ENCODE data around the gene OR6X1.

Gene OR6X1

GRCh38 chr11:123754101-123754568 lies at the start of gene OR6X1:
Gene OR6X1, minus strand, starts transcription at chr11:123754518. Its CDS starts 0 bp downstream, at chr11:123754518.
- DNase-seq (ENCODE audit: low spot score) = no peak

GRCh38 chr11:123801765-123802164 lies 47.4 kb upstream of the OR6X1 start:
- DNase-seq (ENCODE audit: low spot score) = no peak

- DNase-seq (ENCODE audit: low spot score) = no peak
Observed at GRCh38 chr11:123800036-123800435, 45.7 kb upstream of the OR6X1 start.

- DNase-seq (ENCODE audit: low spot score) = no peak
Observed at GRCh38 chr11:123799438-123799837, 45.1 kb upstream of the OR6X1 start.

- no peak for DNase-seq (ENCODE audit: low spot score)
Observed at GRCh38 chr11:123798513-123799252, 44.4 kb upstream of the OR6X1 start.

GRCh38 chr11:123798079-123798478 lies 43.8 kb upstream of the OR6X1 start:
- DNase-seq (ENCODE audit: low spot score) = no peak

GRCh38 chr11:123797541-123797940 lies 43.2 kb upstream of the OR6X1 start:
- no peak for DNase-seq (ENCODE audit: low spot score)

GRCh38 chr11:123797114-123797513 lies 42.8 kb upstream of the OR6X1 start:
- DNase-seq (ENCODE audit: low spot score) = no peak

- DNase-seq (ENCODE audit: low spot score) = no peak
Observed at GRCh38 chr11:123796226-123796625, 41.9 kb upstream of the OR6X1 start.

GRCh38 chr11:123783536-123783935 lies 29.2 kb upstream of the OR6X1 start:
- no peak for DNase-seq (ENCODE audit: low spot score)

GRCh38 chr11:123778511-123778910 lies 24.2 kb upstream of the OR6X1 start:
- no peak for DNase-seq (ENCODE audit: low spot score)

- DNase-seq (ENCODE audit: low spot score) = no peak
Observed at GRCh38 chr11:123775715-123776549, 21.6 kb upstream of the OR6X1 start.

- DNase-seq (ENCODE audit: low spot score) = no peak
Observed at GRCh38 chr11:123775289-123775688, 21.0 kb upstream of the OR6X1 start.

GRCh38 chr11:123773959-123774358 lies 19.6 kb upstream of the OR6X1 start:
- no peak for DNase-seq (ENCODE audit: low spot score)

GRCh38 chr11:123773026-123773425 lies 18.7 kb upstream of the OR6X1 start:
- DNase-seq (ENCODE audit: low spot score) = no peak

GRCh38 chr11:123771664-123772063 lies 17.3 kb upstream of the OR6X1 start:
- no peak for DNase-seq (ENCODE audit: low spot score)

GRCh38 chr11:123770712-123771111 lies 16.4 kb upstream of the OR6X1 start:
- DNase-seq (ENCODE audit: low spot score) = no peak

- no peak for DNase-seq (ENCODE audit: low spot score)
Observed at GRCh38 chr11:123765601-123766000, 11.3 kb upstream of the OR6X1 start.

GRCh38 chr11:123762422-123762821 lies 8.1 kb upstream of the OR6X1 start:
- DNase-seq (ENCODE audit: low spot score) = no peak

- no peak for DNase-seq (ENCODE audit: low spot score)
Observed at GRCh38 chr11:123760894-123761293, 6.6 kb upstream of the OR6X1 start.

- no peak for DNase-seq (ENCODE audit: low spot score)
Observed at GRCh38 chr11:123757976-123758375, 3.7 kb upstream of the OR6X1 start.

- DNase-seq (ENCODE audit: low spot score) = no peak
Observed at GRCh38 chr11:123755813-123756212, 1.5 kb upstream of the OR6X1 start.

- DNase-seq (ENCODE audit: low spot score) = no peak
Observed at GRCh38 chr11:123755344-123755743, 1.0 kb upstream of the OR6X1 start.

All from CD4-positive, alpha-beta T cell treated with Interleukin-2 at 100 ng/mL for 4 hours (primary cell).